ENCODE measurements around the gene CASP1. TPM values are rescaled to one million over a fixed set of nuclear protein-coding genes. Genes with fewer than 3 reads are reported as not detected.
"Not testable (repeated sequence)": the region's sequence is repeated elsewhere in the genome, so short reads cannot be mapped to it uniquely, and the experiment has no call there.

The CASP1 gene
- total RNA-seq, 4 donors from 2014 or later, result 1.1 to 7.8 (median 3.5) TPM

- Histone ChIP-seq H3K36me3 (no peaks in the 10 kb centered on the region), H3K9me3 (no peaks in the 10 kb centered on the region), H3K4me3 (no peak overlapping the region), H3K27me3 (no peaks in the 10 kb centered on the region), H3K4me1 (peaks cover 8 to 10% of the 10 kb centered on the region in 2 donors), H3K27ac (no peak overlapping the region)
- DNase-seq (no peak), ATAC-seq (no peak)
- in situ Hi-C loops (cut with MboI; ENCODE audit: low sequenced_read_pairs in 4 of 4) (no loop called here), intact Hi-C loops (cut with DNase I; ENCODE audit: low total_unique reads) (no loop called here)
- TF ChIP-seq POLR2A (IDR thresholded peaks at IDR 0.05), result no peak
- TF ChIP-seq, protein P1, sequence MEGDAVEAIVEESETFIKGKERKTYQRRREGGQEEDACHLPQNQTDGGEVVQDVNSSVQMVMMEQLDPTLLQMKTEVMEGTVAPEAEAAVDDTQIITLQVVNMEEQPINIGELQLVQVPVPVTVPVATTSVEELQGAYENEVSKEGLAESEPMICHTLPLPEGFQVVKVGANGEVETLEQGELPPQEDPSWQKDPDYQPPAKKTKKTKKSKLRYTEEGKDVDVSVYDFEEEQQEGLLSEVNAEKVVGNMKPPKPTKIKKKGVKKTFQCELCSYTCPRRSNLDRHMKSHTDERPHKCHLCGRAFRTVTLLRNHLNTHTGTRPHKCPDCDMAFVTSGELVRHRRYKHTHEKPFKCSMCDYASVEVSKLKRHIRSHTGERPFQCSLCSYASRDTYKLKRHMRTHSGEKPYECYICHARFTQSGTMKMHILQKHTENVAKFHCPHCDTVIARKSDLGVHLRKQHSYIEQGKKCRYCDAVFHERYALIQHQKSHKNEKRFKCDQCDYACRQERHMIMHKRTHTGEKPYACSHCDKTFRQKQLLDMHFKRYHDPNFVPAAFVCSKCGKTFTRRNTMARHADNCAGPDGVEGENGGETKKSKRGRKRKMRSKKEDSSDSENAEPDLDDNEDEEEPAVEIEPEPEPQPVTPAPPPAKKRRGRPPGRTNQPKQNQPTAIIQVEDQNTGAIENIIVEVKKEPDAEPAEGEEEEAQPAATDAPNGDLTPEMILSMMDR (IDR thresholded peaks at IDR 0.05 in 4 of 5, conservative IDR thresholded peaks at IDR 0.05 in 1 of 5), result no peak
These were observed 39.2 kb upstream of the CASP1 start for GRCh38 chr11:105074166-105074530.

- in situ Hi-C loops (cut with MboI; ENCODE audit: low sequenced_read_pairs in 4 of 4) (no loop called here), intact Hi-C loops (cut with DNase I; ENCODE audit: low total_unique reads) (no loop called here)
- Histone ChIP-seq H3K27ac (no peak overlapping the region), H3K4me3 (no peak overlapping the region), H3K9me3 (no peaks in the 10 kb centered on the region), H3K4me1 (peaks cover 8% of the 10 kb centered on the region in 2 donors), H3K36me3 (no peaks in the 10 kb centered on the region), H3K27me3 (no peaks in the 10 kb centered on the region)
- ATAC-seq, result no peak
- TF ChIP-seq, protein P1 (IDR thresholded peaks at IDR 0.05 in 4 of 5, conservative IDR thresholded peaks at IDR 0.05 in 1 of 5), result no peak
- no peak for TF ChIP-seq POLR2A (IDR thresholded peaks at IDR 0.05)
- DNase-seq, result no peak
These were observed 38.7 kb upstream of the CASP1 start for GRCh38 chr11:105073456-105074165.

GRCh38 chr11:105072080-105072479, 37.1 kb upstream of the CASP1 start:
- H3K27me3 ChIP-seq; H3K4me1 ChIP-seq; H3K4me3 ChIP-seq; in situ Hi-C loops (cut with MboI; ENCODE audit: low sequenced_read_pairs in 4 of 4); H3K36me3 ChIP-seq; intact Hi-C loops (cut with DNase I; ENCODE audit: low total_unique reads); DNase-seq; H3K27ac ChIP-seq; H3K9me3 ChIP-seq; ATAC-seq: not testable (repeated sequence)

DNA sequence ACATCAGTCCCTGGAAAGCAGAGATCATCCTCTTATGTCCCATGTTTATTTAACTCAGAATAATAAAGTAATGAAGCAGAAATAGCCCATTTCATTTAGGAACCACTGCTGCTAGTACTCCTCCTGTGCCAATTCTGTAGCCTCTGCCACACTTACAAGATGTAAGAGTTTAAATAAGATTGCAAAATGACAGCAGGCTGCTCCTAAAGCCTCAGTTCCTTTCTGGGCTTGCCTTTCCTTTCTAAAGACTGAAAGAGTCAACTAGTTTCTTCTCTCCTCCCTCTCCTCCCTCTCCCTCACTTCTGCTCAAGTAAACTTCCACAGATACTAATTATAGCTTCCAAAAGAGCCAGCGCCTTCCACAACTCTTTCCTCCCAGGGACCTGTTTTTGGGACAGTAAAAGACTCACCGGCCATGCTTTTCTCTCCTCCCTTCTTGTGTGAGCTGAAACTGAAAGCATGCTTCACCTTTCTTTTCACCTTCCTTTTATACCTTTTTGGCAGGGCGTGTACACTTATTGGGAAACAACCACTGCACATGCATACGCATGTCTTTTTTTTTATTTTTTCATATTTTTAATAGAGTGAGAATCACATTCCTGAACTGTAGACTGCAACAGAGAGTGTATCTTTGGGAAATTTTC, 36.3 kb upstream of the CASP1 start:
- no peak overlapping the region for H3K27ac ChIP-seq
- H3K4me3 ChIP-seq, result no peak overlapping the region
- no peaks in the 10 kb centered on the region for H3K9me3 ChIP-seq
- no peak for ATAC-seq
- TF ChIP-seq, protein P1 (IDR thresholded peaks at IDR 0.05 in 4 of 5, conservative IDR thresholded peaks at IDR 0.05 in 1 of 5), result no peak
- no peak for TF ChIP-seq POLR2A (IDR thresholded peaks at IDR 0.05)
- H3K4me1 ChIP-seq, result no peaks in the 10 kb centered on the region
- no peaks in the 10 kb centered on the region for H3K27me3 ChIP-seq
- H3K36me3 ChIP-seq, result no peaks in the 10 kb centered on the region
- in situ Hi-C loops (cut with MboI; ENCODE audit: low sequenced_read_pairs in 4 of 4) (no loop called here), intact Hi-C loops (cut with DNase I; ENCODE audit: low total_unique reads) (no loop called here)
- no peak for DNase-seq

- TF ChIP-seq, protein P1 (IDR thresholded peaks at IDR 0.05 in 4 of 5, conservative IDR thresholded peaks at IDR 0.05 in 1 of 5), result no peak
- no peak for TF ChIP-seq POLR2A (IDR thresholded peaks at IDR 0.05)
- H3K27me3 ChIP-seq, result no peaks in the 10 kb centered on the region
- no peaks in the 10 kb centered on the region for H3K4me1 ChIP-seq
- H3K36me3 ChIP-seq, result no peaks in the 10 kb centered on the region
- no peaks in the 10 kb centered on the region for H3K9me3 ChIP-seq
- H3K4me3 ChIP-seq, result no peak overlapping the region
- no peak for ATAC-seq
- no peak overlapping the region for H3K27ac ChIP-seq
- in situ Hi-C loops (cut with MboI; ENCODE audit: low sequenced_read_pairs in 4 of 4), result no loop called here
- intact Hi-C loops (cut with DNase I; ENCODE audit: low total_unique reads), result no loop called here
- no peak for DNase-seq
These were observed 35.4 kb upstream of the CASP1 start for GRCh38 chr11:105070306-105070705.

DNA sequence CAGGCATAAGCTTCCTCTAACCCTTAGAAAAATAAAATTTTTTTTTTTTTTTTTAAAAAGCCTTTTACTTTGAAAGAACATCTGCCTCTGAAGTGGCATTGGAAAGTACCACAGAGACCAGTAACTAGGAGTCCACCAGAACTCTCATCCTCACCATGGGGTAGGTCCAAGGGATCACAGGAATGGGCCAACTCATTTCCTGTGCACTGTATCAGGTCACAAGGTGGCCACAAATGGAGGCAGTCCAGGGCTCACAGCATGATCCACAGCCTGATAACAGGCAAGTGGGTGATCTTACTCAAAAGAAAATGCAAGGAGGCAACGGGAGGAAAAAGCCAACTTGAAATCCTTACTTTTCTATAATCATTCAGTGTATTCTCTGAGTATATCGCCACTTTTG, 34.8 kb upstream of the CASP1 start:
- ATAC-seq; H3K36me3 ChIP-seq; DNase-seq; intact Hi-C loops (cut with DNase I; ENCODE audit: low total_unique reads); H3K27ac ChIP-seq; H3K4me3 ChIP-seq; H3K9me3 ChIP-seq; in situ Hi-C loops (cut with MboI; ENCODE audit: low sequenced_read_pairs in 4 of 4); H3K4me1 ChIP-seq; H3K27me3 ChIP-seq: not testable (repeated sequence)

GRCh38 chr11:105063245-105063941, 28.4 kb upstream of the CASP1 start:
- H3K4me3 ChIP-seq; H3K4me1 ChIP-seq; H3K9me3 ChIP-seq; intact Hi-C loops (cut with DNase I; ENCODE audit: low total_unique reads); ATAC-seq; H3K27ac ChIP-seq; in situ Hi-C loops (cut with MboI; ENCODE audit: low sequenced_read_pairs in 4 of 4); DNase-seq; H3K36me3 ChIP-seq; H3K27me3 ChIP-seq: not testable (repeated sequence)
